ENCODE measurements around the gene TRIM24.

The TRIM24 gene

GRCh38 chr7:138632384-138632783 is 172.3 kb downstream of the TRIM24 start:
- DNase-seq = no peak

- DNase-seq = no peak
These were observed 173.0 kb downstream of the TRIM24 start for GRCh38 chr7:138632826-138633602.
